IPS-11a (cell line): Measurements from ENCODE around the gene AGPAT4.

ENCODE experiments used
- H3K4me3 ChIP-seq: one replicate; pipeline ENCODE4 v1.5.1; 2013; ENCODE audit warnings: low read depth, low read length, control low read depth

The AGPAT4 gene

GRCh38 chr6:161169035-161169434 is 104.8 kb downstream of the AGPAT4 start:
- H3K4me3 ChIP-seq = no peak overlapping the region

GRCh38 chr6:161168281-161168891 is 105.5 kb downstream of the AGPAT4 start:
- no peak overlapping the region for H3K4me3 ChIP-seq

- H3K4me3 ChIP-seq = no peak overlapping the region
Measured at GRCh38 chr6:161166677-161167076, 107.2 kb downstream of the AGPAT4 start.

- no peak overlapping the region for H3K4me3 ChIP-seq
Measured at GRCh38 chr6:161166176-161166575, 107.7 kb downstream of the AGPAT4 start.

- H3K4me3 ChIP-seq = no peak overlapping the region
Measured at GRCh38 chr6:161164182-161164625, 109.7 kb downstream of the AGPAT4 start.

GRCh38 chr6:161163466-161164181 is 110.2 kb downstream of the AGPAT4 start:
- no peak overlapping the region for H3K4me3 ChIP-seq

- H3K4me3 ChIP-seq = no peak overlapping the region
Measured at GRCh38 chr6:161162722-161163121, 111.1 kb downstream of the AGPAT4 start.

- no peak overlapping the region for H3K4me3 ChIP-seq
Measured at GRCh38 chr6:161161889-161162624, 111.8 kb downstream of the AGPAT4 start.

GRCh38 chr6:161161121-161161520 is 112.7 kb downstream of the AGPAT4 start:
- no peak overlapping the region for H3K4me3 ChIP-seq

GRCh38 chr6:161154796-161155335 is 119.0 kb downstream of the AGPAT4 start:
- no peak overlapping the region for H3K4me3 ChIP-seq

- no peak overlapping the region for H3K4me3 ChIP-seq
Measured at GRCh38 chr6:161153725-161154124, 120.1 kb downstream of the AGPAT4 start.

- H3K4me3 ChIP-seq = no peak overlapping the region
Measured at GRCh38 chr6:161152907-161153662, 120.8 kb downstream of the AGPAT4 start.

GRCh38 chr6:161152527-161152862 is 121.4 kb downstream of the AGPAT4 start:
- no peak overlapping the region for H3K4me3 ChIP-seq

- H3K4me3 ChIP-seq = no peak overlapping the region
Measured at GRCh38 chr6:161151660-161152526, 122.0 kb downstream of the AGPAT4 start.

GRCh38 chr6:161151059-161151645 is 122.7 kb downstream of the AGPAT4 start:
- no peak overlapping the region for H3K4me3 ChIP-seq

GRCh38 chr6:161150566-161150965 is 123.3 kb downstream of the AGPAT4 start:
- H3K4me3 ChIP-seq = no peak overlapping the region

- no peak overlapping the region for H3K4me3 ChIP-seq
Measured at GRCh38 chr6:161150136-161150535, 123.7 kb downstream of the AGPAT4 start.

- no peak overlapping the region for H3K4me3 ChIP-seq
Measured at GRCh38 chr6:161143663-161144430, 130.0 kb downstream of the AGPAT4 start.

- no peak overlapping the region for H3K4me3 ChIP-seq
Measured at GRCh38 chr6:161142957-161143296, 130.9 kb downstream of the AGPAT4 start.
